Sigmoid colon (tissue), 7 donors: ENCODE results near the gene ADAMTS17. TPM values are rescaled to one million over a fixed set of nuclear protein-coding genes. Genes with fewer than 3 reads are reported as not detected.

Experiments used
- DNase-seq: peaks from one replicate; pipeline ENCODE4 v3.0.0-alpha.2; 2019
- H3K27ac ChIP-seq, 4 donors: fragments of 200-600 bp; sonication (generic); one replicate each; pipeline ENCODE4 v1.5.1; 2016 to 2019; ENCODE audit warnings: mild to moderate bottlenecking in 1 of 4
- H3K27me3 ChIP-seq, 3 donors: fragments of 200-600 bp; sonication (generic); one replicate each; pipeline ENCODE4 v1.5.1; 2019; ENCODE audit warnings: mild to moderate bottlenecking in 1 of 3
- H3K36me3 ChIP-seq, 4 donors: fragments of 200-600 bp; sonication (generic); one replicate each; pipeline ENCODE4 v1.5.1; 2016 to 2019
- H3K4me1 ChIP-seq, 4 donors: fragments of 200-600 bp; sonication (generic); one replicate each; pipeline ENCODE4 v1.5.1; 2017 to 2019
- H3K4me3 ChIP-seq, 4 donors: fragments of 200-600 bp; sonication (generic); one replicate each; pipeline ENCODE4 v1.5.1; 2017 to 2019; ENCODE audit warnings: mild to moderate bottlenecking in 2 of 4, moderate library complexity in 1 of 4
- H3K9me3 ChIP-seq, 4 donors: fragments of 200-600 bp in 3 of 4; sonication (generic) in 3 of 4; one replicate each; pipeline versions ENCODE4 v1.5.1 to v1.6.1; 2013 to 2019
- CTCF ChIP-seq, 4 experiments: fragments of 450-650 bp in 3 of 4; fragments of 200-600 bp in 1 of 4; IDR thresholded peaks; one replicate each; pipeline ENCODE4 v1.5.1; 2016 to 2019; ENCODE audit warnings: antibody characterized with exemption in 4 of 4, mild to moderate bottlenecking in 3 of 4, moderate library complexity in 2 of 4
- EP300 ChIP-seq, 4 donors: sonication (generic); formaldehyde crosslinking; IDR thresholded peaks; one replicate each; pipeline ENCODE4 v1.6.1; 2017; ENCODE audit warnings: antibody characterized with exemption in 4 of 4
- POLR2A ChIP-seq, 2 donors: fragments of 450-650 bp; IDR thresholded peaks; one replicate each; pipeline ENCODE4 v1.6.1; 2016; ENCODE audit warnings: antibody characterized with exemption in 2 of 2, mild to moderate bottlenecking in 2 of 2, moderate library complexity in 2 of 2
- POLR2AphosphoS5 ChIP-seq, 4 donors: sonication (generic); formaldehyde crosslinking; IDR thresholded peaks; one replicate each; pipeline ENCODE4 v1.6.1; 2017; ENCODE audit warnings: antibody characterized with exemption in 4 of 4
- WGBS, 2 donors: extraction: QIAGEN DNeasy Blood & Tissue Kit; methylation state at CpG; one replicate each; pipeline ENCODE4 v1.1.7; 2013; 5-methylcytosine and 5-hydroxymethylcytosine counted together
- intact Hi-C: fragments of 100-400 bp; cut with DNase I; formaldehyde crosslinking; loops from one replicate; pipeline ENCODE4 v1.15.1; 2023
- polyA plus RNA-seq, 3 donors: library from polyadenylated mRNA; stranded (reverse); fragments of 200-250 nt; gene quantifications; one replicate each; pipeline ENCODE4 v1.2.3, GENCODE V29; 2013
- total RNA-seq, 4 donors: library from RNA; depleted of rRNA; stranded (reverse); fragments of >200 nt; gene quantifications; one replicate each; pipeline ENCODE4 v1.1.0, GENCODE V29; 2016
- donor health status: healthy with polysubstance abuse.
- donor health status: Bipolar disorder and iron deficiency.
- donor health status: healthy.

ADAMTS17 gene
- total and polyA plus RNA-seq, 7 donors, result 0.46 to 3.6 (median 1.2) TPM

- H3K36me3 ChIP-seq, result no peaks in the 10 kb centered on the region
- no peaks in the 10 kb centered on the region for H3K4me1 ChIP-seq
- WGBS, 2 donors, result 93 to 95% methylated on average over 2 of the region's 2 CpGs
- no peak for TF ChIP-seq CTCF (IDR thresholded peaks at IDR 0.05)
- no peak for TF ChIP-seq POLR2AphosphoS5 (IDR thresholded peaks at IDR 0.05)
- no peak for TF ChIP-seq EP300 (IDR thresholded peaks at IDR 0.05)
- no peak for TF ChIP-seq POLR2A (IDR thresholded peaks at IDR 0.05)
- H3K27ac ChIP-seq, result no peak overlapping the region
- intact Hi-C loops, result no loop called here
- no peak overlapping the region for H3K4me3 ChIP-seq
- no peaks in the 10 kb centered on the region for H3K9me3 ChIP-seq
- DNase-seq, result no peak
- no peaks in the 10 kb centered on the region for H3K27me3 ChIP-seq
Measured at GRCh38 chr15:100049483-100049882, 292.3 kb downstream of the ADAMTS17 start.

GRCh38 chr15:100048736-100049135 is 293.0 kb downstream of the ADAMTS17 start:
- no peak for DNase-seq
- Histone ChIP-seq H3K4me1 (peaks cover 0 to under 1% (median 0%) of the 10 kb centered on the region in 4 donors), H3K4me3 (no peak overlapping the region), H3K27me3 (no peaks in the 10 kb centered on the region), H3K36me3 (no peaks in the 10 kb centered on the region), H3K9me3 (no peaks in the 10 kb centered on the region), H3K27ac (no peak overlapping the region)
- WGBS, 2 donors, result 92 to 93% methylated on average over 11 of the region's 11 CpGs
- intact Hi-C loops, result no loop called here
- no peak for TF ChIP-seq POLR2A (IDR thresholded peaks at IDR 0.05)
- TF ChIP-seq CTCF (IDR thresholded peaks at IDR 0.05), result no peak
- no peak for TF ChIP-seq EP300 (IDR thresholded peaks at IDR 0.05)
- TF ChIP-seq POLR2AphosphoS5 (IDR thresholded peaks at IDR 0.05), result no peak

- Histone ChIP-seq H3K4me3 (no peak overlapping the region), H3K9me3 (no peaks in the 10 kb centered on the region), H3K36me3 (no peaks in the 10 kb centered on the region), H3K27ac (peak overlapping the region in 1 of 4 donors; percentile 45), H3K4me1 (peaks cover 0 to 11% (median 2%) of the 10 kb centered on the region in 4 donors), H3K27me3 (no peaks in the 10 kb centered on the region)
- TF ChIP-seq POLR2A (IDR thresholded peaks at IDR 0.05) (no peak), EP300 (IDR thresholded peaks at IDR 0.05) (no peak)
- intact Hi-C loops, result no loop called here
- DNase-seq, result no peak
- 75 to 87% methylated on average over 6 of the region's 6 CpGs for WGBS, 2 donors
Measured at GRCh38 chr15:100043692-100044091, 298.1 kb downstream of the ADAMTS17 start.

- Histone ChIP-seq H3K27me3 (no peaks in the 10 kb centered on the region), H3K4me3 (no peak overlapping the region), H3K4me1 (peaks cover 0 to 11% (median 2%) of the 10 kb centered on the region in 4 donors), H3K27ac (peak overlapping the region in 1 of 4 donors; percentile 45), H3K9me3 (no peaks in the 10 kb centered on the region), H3K36me3 (no peaks in the 10 kb centered on the region)
- WGBS, 2 donors, result 70 to 73% methylated on average over 8 of the region's 8 CpGs
- TF ChIP-seq CTCF (IDR thresholded peaks at IDR 0.05) (no peak), EP300 (IDR thresholded peaks at IDR 0.05) (no peak), POLR2AphosphoS5 (IDR thresholded peaks at IDR 0.05) (no peak), POLR2A (IDR thresholded peaks at IDR 0.05) (no peak)
- DNase-seq, result no peak
- intact Hi-C loops, result no loop called here
Measured at GRCh38 chr15:100043068-100043641, 298.6 kb downstream of the ADAMTS17 start.

GRCh38 chr15:100042558-100042957 is 299.2 kb downstream of the ADAMTS17 start:
- no peaks in the 10 kb centered on the region for H3K36me3 ChIP-seq
- no peak for DNase-seq
- H3K4me3 ChIP-seq, result no peak overlapping the region
- 78 to 85% methylated on average over 5 of the region's 5 CpGs for WGBS, 2 donors
- peaks cover 0 to 11% (median 2%) of the 10 kb centered on the region in 4 donors for H3K4me1 ChIP-seq
- H3K27me3 ChIP-seq, result no peaks in the 10 kb centered on the region
- TF ChIP-seq CTCF (IDR thresholded peaks at IDR 0.05), result no peak
- no peak for TF ChIP-seq EP300 (IDR thresholded peaks at IDR 0.05)
- TF ChIP-seq POLR2AphosphoS5 (IDR thresholded peaks at IDR 0.05), result no peak
- TF ChIP-seq POLR2A (IDR thresholded peaks at IDR 0.05), result no peak
- no peak overlapping the region for H3K27ac ChIP-seq
- intact Hi-C loops, result no loop called here
- no peaks in the 10 kb centered on the region for H3K9me3 ChIP-seq
